H4 (cell line): ENCODE data around the gene DIPK1B. TPM values are rescaled to one million over a fixed set of nuclear protein-coding genes. Genes with fewer than 3 reads are reported as not detected.
A peak's percentile ranks its signal among the peaks of the same experiment; 100 is the strongest.

ENCODE experiments used
- DNase-seq: peaks from one replicate; pipeline ENCODE4 v3.0.0-alpha.2; 2015; ENCODE audit warnings: low spot score
- total RNA-seq: library from RNA; depleted of rRNA; stranded (reverse); fragments of >200 nt; shearing (Covaris generic); gene quantifications from 2 replicates; pipeline ENCODE4 v1.2.3, GENCODE V29; 2014

The DIPK1B gene
- total RNA-seq, 1 experiment from 2014 or later = 3.8 TPM

- no peak for DNase-seq
Measured at GRCh38 chr9:136720251-136720897, 8.0 kb downstream of the DIPK1B start.

- no peak for DNase-seq
Measured at GRCh38 chr9:136720898-136721338, 8.5 kb downstream of the DIPK1B start.

- DNase-seq = no peak
Measured at GRCh38 chr9:136721339-136722092, 9.1 kb downstream of the DIPK1B start.

GRCh38 chr9:136722093-136722968 is 10.0 kb downstream of the DIPK1B start:
- no peak for DNase-seq

- DNase-seq = no peak
Measured at GRCh38 chr9:136722969-136723356, 10.6 kb downstream of the DIPK1B start.

- no peak for DNase-seq
Measured at GRCh38 chr9:136723362-136723976, 11.1 kb downstream of the DIPK1B start.

GRCh38 chr9:136723989-136724388 is 11.6 kb downstream of the DIPK1B start:
- no peak for DNase-seq

- DNase-seq = no peak
Measured at GRCh38 chr9:136724772-136725171, 12.4 kb downstream of the DIPK1B start.

- no peak for DNase-seq
Measured at GRCh38 chr9:136725612-136726011, 13.2 kb downstream of the DIPK1B start.

- no peak for DNase-seq
Measured at GRCh38 chr9:136726118-136726517, 13.7 kb downstream of the DIPK1B start.

GRCh38 chr9:136726631-136727191 is 14.3 kb downstream of the DIPK1B start:
- peak; percentile 53 for DNase-seq

GRCh38 chr9:136728080-136728547 is 15.7 kb downstream of the DIPK1B start:
- peak; percentile 72 for DNase-seq

- no peak for DNase-seq
Measured at GRCh38 chr9:136728548-136729123, 16.3 kb downstream of the DIPK1B start.

- DNase-seq = no peak
Measured at GRCh38 chr9:136729144-136729543, 16.8 kb downstream of the DIPK1B start.

GRCh38 chr9:136729926-136730325 is 17.6 kb downstream of the DIPK1B start:
- no peak for DNase-seq

- DNase-seq = no peak
Measured at GRCh38 chr9:136732444-136733178, 20.2 kb downstream of the DIPK1B start.

- DNase-seq = no peak
Measured at GRCh38 chr9:136733611-136734010, 21.2 kb downstream of the DIPK1B start.

- DNase-seq = no peak
Measured at GRCh38 chr9:136734837-136735496, 22.6 kb downstream of the DIPK1B start.

- no peak for DNase-seq
Measured at GRCh38 chr9:136735812-136736480, 23.6 kb downstream of the DIPK1B start.
